ENCODE results near the gene DESI2. TPM values are rescaled to one million over a fixed set of nuclear protein-coding genes. Genes with fewer than 3 reads are reported as not detected.
A peak's percentile ranks its signal among the peaks of the same experiment; 100 is the strongest.

Gene DESI2
- total and polyA plus RNA-seq, 8 donors = 3.5 to 74.7 (median 19.0) TPM

DNA sequence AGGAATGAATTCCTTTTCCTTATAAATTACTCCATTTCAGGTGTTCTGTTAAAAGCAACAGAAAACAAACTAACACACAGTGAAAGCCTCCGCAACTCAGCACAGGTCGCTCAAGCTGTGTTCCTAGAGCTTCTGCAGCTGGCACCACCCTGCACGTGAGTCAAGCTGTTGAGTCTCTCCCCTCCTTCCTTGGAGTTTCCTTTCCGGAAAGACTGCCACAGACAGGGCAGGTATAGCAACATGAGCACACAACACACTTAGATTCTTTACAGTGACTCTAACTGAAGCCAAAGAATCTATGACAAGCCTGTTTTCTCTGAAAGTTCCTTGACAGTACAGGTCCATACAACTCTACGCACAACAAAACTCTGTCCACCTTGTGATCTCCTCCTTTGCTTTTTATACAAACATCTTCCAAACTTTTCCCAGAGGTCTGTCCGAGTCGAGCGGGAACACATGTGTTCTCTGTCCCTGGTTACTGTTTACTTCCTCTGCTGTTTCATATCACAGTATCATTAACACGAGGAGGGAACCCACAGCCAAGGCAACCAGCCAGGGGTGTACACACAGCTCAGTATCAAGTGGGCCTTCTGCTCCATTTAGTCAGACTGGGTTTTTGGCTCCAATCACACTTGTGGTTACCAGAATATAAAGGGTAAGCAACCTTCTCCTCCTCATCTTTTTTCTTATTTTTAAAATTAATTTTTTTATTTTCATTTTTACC is 38.7 kb upstream of the DESI2 start:
- Histone ChIP-seq H3K9me3 (peaks cover 0 to 4% (median 0%) of the 10 kb centered on the region in 4 donors), H3K4me3 (no peak overlapping the region), H3K27ac (peak overlapping the region; percentile 65 to 79 (median 77)), H3K36me3 (no peaks in the 10 kb centered on the region), H3K27me3 (no peaks in the 10 kb centered on the region), H3K4me1 (peaks cover 0 to 19% (median 9%) of the 10 kb centered on the region in 4 donors)
- TF ChIP-seq EP300 (IDR thresholded peaks at IDR 0.05) (no peak), POLR2AphosphoS5 (IDR thresholded peaks at IDR 0.05) (peak in 2 of 3 donors; percentile 52 to 71)
- intact Hi-C loops (cut with DNase I; ENCODE audit: low total_unique reads) = no loop called here
- 23 to 51% (median 34%) methylated on average over 9 of the region's 9 CpGs for WGBS, 5 donors
- DNase-seq = peak; percentile 75 to 84

DNA sequence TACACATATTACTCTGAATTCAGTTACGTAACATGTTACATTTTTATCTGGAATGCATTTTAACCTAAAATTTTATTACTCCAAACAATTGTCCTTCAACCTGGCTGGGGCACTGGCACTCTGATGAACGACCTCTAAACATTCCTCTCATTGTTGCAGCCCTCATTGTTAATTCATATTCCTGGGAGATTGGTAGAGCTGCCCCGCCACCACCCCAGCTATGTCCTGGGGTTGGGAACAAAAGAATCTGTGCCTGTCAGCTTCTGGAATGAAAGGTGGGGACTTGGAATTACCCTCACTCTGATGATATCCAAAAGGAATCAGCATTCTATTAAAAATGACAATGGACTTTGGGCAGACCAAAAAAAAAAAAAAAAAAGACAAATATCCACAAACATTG is 38.0 kb upstream of the DESI2 start:
- Histone ChIP-seq H3K36me3 (no peaks in the 10 kb centered on the region), H3K27ac (peak overlapping the region; percentile 65 to 79 (median 76)), H3K9me3 (peaks cover 0 to 4% (median 0%) of the 10 kb centered on the region in 4 donors), H3K4me3 (no peak overlapping the region), H3K4me1 (peaks cover 0 to 19% (median 9%) of the 10 kb centered on the region in 4 donors), H3K27me3 (no peaks in the 10 kb centered on the region)
- TF ChIP-seq, protein P1, sequence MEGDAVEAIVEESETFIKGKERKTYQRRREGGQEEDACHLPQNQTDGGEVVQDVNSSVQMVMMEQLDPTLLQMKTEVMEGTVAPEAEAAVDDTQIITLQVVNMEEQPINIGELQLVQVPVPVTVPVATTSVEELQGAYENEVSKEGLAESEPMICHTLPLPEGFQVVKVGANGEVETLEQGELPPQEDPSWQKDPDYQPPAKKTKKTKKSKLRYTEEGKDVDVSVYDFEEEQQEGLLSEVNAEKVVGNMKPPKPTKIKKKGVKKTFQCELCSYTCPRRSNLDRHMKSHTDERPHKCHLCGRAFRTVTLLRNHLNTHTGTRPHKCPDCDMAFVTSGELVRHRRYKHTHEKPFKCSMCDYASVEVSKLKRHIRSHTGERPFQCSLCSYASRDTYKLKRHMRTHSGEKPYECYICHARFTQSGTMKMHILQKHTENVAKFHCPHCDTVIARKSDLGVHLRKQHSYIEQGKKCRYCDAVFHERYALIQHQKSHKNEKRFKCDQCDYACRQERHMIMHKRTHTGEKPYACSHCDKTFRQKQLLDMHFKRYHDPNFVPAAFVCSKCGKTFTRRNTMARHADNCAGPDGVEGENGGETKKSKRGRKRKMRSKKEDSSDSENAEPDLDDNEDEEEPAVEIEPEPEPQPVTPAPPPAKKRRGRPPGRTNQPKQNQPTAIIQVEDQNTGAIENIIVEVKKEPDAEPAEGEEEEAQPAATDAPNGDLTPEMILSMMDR (IDR thresholded peaks at IDR 0.05) = no peak
- TF ChIP-seq POLR2A (IDR thresholded peaks at IDR 0.05) (no peak), EP300 (IDR thresholded peaks at IDR 0.05) (no peak), POLR2AphosphoS5 (IDR thresholded peaks at IDR 0.05) (no peak)
- WGBS, 5 donors = 30 to 64% (median 35%) methylated on average over 3 of the region's 3 CpGs
- intact Hi-C loops (cut with DNase I; ENCODE audit: low total_unique reads) = no loop called here
- no peak for DNase-seq

DNA sequence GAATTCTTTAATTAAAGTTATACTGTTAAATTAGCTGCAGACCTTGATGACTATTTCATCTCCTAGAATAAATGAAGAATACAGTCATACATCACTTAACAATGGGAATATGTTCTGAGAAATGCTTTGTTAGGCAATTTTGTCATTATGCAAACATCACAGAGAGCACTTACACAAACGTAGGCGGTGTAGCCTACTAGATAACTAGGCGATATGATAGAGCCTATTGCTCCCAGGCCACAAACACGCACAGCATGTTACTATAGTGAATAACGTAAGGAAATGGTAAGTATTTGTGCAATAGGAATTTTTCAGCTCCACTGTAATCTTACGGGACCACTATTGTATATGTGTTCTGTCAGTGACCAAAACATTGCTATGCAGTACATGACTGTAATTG is 37.6 kb upstream of the DESI2 start:
- DNase-seq = peak in 1 of 2 donors; percentile 67
- intact Hi-C loops (cut with DNase I; ENCODE audit: low total_unique reads) = no loop called here
- Histone ChIP-seq H3K36me3 (no peaks in the 10 kb centered on the region), H3K9me3 (peaks cover 0 to 4% (median 0%) of the 10 kb centered on the region in 4 donors), H3K4me1 (peaks cover 0 to 19% (median 9%) of the 10 kb centered on the region in 4 donors), H3K27ac (peak overlapping the region in 3 of 5 donors; percentile 67 to 79 (median 77)), H3K27me3 (no peaks in the 10 kb centered on the region), H3K4me3 (no peak overlapping the region)
- WGBS, 5 donors = 34 to 61% (median 46%) methylated on average over 6 of the region's 6 CpGs
- TF ChIP-seq POLR2AphosphoS5 (IDR thresholded peaks at IDR 0.05) (peak in 2 of 3 donors; percentile 39 to 76), POLR2A (IDR thresholded peaks at IDR 0.05) (no peak), EP300 (IDR thresholded peaks at IDR 0.05) (no peak)
- TF ChIP-seq, protein P1 (IDR thresholded peaks at IDR 0.05) = no peak

DNA sequence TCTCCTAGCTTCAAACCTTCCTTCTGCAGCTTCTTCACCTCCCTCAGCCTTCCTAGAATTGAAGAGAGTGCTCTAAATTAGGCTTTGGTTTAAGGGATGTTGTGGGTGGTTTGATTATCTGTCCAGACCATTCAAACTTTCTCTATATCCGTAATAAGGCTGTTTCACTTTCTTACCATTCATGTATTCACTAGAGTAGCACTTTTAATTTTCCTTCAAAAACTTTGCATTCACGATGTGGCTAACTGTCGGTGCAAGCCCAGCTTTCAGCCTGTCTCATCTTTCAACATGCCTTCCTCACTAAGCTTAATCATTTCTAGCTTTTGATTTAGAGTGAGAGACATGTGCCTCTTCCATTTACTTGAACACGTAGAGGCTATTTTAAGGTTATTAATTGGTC is 26.2 kb upstream of the DESI2 start:
- 86 to 93% (median 92%) methylated on average over 4 of the region's 4 CpGs for WGBS, 5 donors
- DNase-seq = no peak
- Histone ChIP-seq H3K4me3 (no peak overlapping the region), H3K4me1 (no peaks in the 10 kb centered on the region), H3K27me3 (no peaks in the 10 kb centered on the region), H3K27ac (no peak overlapping the region), H3K9me3 (no peaks in the 10 kb centered on the region), H3K36me3 (no peaks in the 10 kb centered on the region)
- intact Hi-C loops (cut with DNase I; ENCODE audit: low total_unique reads) = no loop called here
- TF ChIP-seq, protein P1 (IDR thresholded peaks at IDR 0.05) = no peak
- TF ChIP-seq POLR2A (IDR thresholded peaks at IDR 0.05) = no peak
- no peak for TF ChIP-seq EP300 (IDR thresholded peaks at IDR 0.05)
- no peak for TF ChIP-seq POLR2AphosphoS5 (IDR thresholded peaks at IDR 0.05)

DNA sequence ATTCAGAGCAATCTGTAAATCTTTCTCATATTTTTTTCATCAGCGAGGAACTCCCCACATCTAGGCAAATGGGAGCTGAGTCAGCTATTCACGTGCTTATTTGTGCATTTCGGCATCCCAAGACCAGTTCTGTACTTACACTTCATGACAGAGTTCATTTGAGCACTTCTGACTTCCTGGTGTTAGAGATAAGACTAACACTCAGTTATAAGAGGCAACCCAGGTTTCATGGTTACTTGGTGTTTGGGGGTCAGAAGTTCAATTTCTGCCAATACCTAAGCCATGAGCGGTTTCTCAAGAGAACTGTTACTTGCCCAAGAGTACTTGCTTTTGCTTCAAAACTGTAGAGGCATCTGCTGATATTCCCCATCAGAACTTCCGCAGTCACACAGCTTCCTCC is 24.1 kb upstream of the DESI2 start:
- WGBS, 5 donors = 65 to 73% (median 69%) methylated on average over 5 of the region's 5 CpGs
- Histone ChIP-seq H3K27ac (no peak overlapping the region), H3K4me3 (no peak overlapping the region), H3K9me3 (no peaks in the 10 kb centered on the region), H3K36me3 (no peaks in the 10 kb centered on the region), H3K27me3 (no peaks in the 10 kb centered on the region), H3K4me1 (no peaks in the 10 kb centered on the region)
- DNase-seq = no peak
- intact Hi-C loops (cut with DNase I; ENCODE audit: low total_unique reads) = no loop called here
- no peak for TF ChIP-seq POLR2AphosphoS5 (IDR thresholded peaks at IDR 0.05)
- TF ChIP-seq, protein P1 (IDR thresholded peaks at IDR 0.05) = no peak
- no peak for TF ChIP-seq POLR2A (IDR thresholded peaks at IDR 0.05)
- TF ChIP-seq EP300 (IDR thresholded peaks at IDR 0.05) = no peak

Measured in stomach (tissue), 9 donors.